Cardiac septum (tissue), 1 donor: ENCODE results near the gene NPIPA5. TPM values are rescaled to one million over a fixed set of nuclear protein-coding genes. Genes with fewer than 3 reads are reported as not detected.
"Not testable (repeated sequence)": the region's sequence is repeated elsewhere in the genome, so short reads cannot be mapped to it uniquely, and the experiment has no call there.

ENCODE experiments used
- DNase-seq: peaks from one replicate; pipeline ENCODE4 v3.0.0-alpha.2; 2020; ENCODE audit warnings: low spot score
- intact Hi-C: fragments of 100-400 bp; cut with DNase I; formaldehyde crosslinking; loops from one replicate; pipeline ENCODE4 v1.14.0; 2022
- long read RNA-seq: library from polyadenylated mRNA; unstranded; transcript quantifications from one replicate; pipeline ENCODE4 v2.0.0, GENCODE V29; 2021
- total RNA-seq: library from RNA; stranded (reverse); fragmentation: NEBNext Ultra II Directional; extraction: Animal tissue kit (Norgen Biotek cat#: 25700); gene quantifications from one replicate; pipeline ENCODE4 v1.2.1, GENCODE V29; 2021
- donor health status: DM: no; HTN: no; CAD: no.

Gene NPIPA5
- 6.7 TPM for total RNA-seq
- long read RNA-seq: 0 reads

DNA sequence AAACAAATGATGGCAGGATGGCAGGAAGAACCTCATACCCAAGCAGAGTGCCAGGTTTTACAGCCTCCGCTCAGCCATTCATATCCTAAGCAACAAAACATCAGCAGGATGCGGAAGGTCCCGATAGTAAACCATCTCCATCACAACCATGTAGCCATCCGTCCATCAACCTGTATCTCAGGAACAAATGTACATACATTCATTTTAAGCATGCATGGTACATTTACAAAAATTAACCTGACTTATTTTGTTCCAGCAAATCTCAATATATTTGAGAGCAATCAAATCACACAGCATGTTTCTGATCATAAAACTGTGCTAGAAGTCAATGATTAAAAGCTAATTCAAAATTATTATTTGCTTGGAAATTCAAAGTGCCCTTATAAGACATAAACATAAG, at the start of gene NPIPA5:
TSS of gene NPIPA5 (minus strand) at position 101 of the 400 bp plus-strand sequence. CDS start at position 101, 0 bp downstream.
- DNase-seq, intact Hi-C loops: not testable (repeated sequence)

DNA sequence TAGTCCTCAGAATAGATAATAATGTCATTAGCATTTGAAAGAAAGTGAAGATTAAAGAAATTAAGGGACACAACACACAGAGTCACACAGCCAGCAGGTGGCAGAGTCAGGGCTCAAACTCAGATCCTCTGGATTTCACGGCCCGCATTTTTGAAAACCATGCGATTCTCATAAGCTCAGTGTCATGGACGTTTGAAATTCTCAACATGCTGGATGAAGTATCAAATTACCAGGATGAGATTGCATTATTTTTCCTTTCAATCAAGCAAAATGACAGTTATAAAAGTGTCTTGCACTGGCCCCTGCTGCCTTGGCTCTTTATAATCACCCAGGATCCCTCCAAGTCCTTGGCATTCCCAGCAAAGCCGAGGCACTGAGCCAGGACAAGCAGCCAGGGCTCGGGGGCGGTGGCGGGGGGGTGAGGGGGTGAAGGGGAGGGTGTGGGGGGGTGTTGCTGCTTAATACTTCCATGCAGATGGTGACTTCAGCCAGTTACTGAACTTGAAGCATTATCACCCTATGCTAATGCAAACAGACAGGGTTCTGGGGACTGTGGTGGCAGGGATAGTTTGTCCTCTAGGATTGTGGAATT, 49.6 kb upstream of the NPIPA5 start:
- intact Hi-C loops: loop anchor here (2.0 to 10.0 kb wide), 3 partner anchors 123 to 277 kb away; partner anchors contain the start of gene MARF1
- DNase-seq: no peak

DNA sequence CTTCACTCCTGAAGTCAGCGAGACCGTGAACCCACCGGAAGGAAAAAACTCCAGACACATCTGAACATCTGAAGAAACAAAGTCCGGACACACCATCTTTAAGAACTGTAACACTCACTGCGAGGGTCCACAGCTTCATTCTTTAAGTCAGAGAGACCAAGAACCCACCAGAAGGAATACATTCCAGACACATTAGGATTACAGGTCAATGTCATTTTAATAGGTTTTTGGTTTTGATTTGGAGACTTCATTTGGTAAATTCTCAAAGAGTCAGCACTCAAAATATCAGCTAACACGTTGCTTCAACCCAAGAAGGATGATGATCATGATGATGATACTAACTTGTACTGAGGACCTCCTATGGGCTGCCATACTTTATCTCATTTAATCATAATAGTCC, 48.7 kb upstream of the NPIPA5 start:
- intact Hi-C loops: loop anchor here (2.0 to 10.0 kb wide), 3 partner anchors 124 to 278 kb away; partner anchors contain the start of gene MARF1
- DNase-seq: no peak

DNA sequence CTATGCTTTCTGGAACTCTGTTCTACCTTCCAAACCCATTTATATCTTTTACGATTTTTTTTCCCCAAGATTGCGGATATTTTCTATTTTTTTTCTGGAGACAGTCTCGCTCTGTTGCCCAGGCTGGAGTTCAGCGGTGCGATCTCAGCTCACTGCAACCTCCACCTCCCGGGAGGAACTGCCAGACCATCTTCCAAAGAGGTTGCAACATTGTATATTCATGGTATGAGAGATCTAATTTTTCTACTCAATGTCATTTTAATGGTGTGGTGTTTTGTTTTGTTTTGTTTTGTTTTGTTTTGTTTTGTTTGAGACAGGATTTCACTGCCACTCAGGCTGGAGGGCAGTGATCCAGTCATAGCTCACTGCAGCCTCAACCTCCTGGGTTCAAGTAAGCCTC, 47.8 kb upstream of the NPIPA5 start:
- no peak for DNase-seq
- intact Hi-C loops: loop anchor here (2.0 to 10.0 kb wide), 3 partner anchors 125 to 279 kb away; partner anchors contain the start of gene MARF1

DNA sequence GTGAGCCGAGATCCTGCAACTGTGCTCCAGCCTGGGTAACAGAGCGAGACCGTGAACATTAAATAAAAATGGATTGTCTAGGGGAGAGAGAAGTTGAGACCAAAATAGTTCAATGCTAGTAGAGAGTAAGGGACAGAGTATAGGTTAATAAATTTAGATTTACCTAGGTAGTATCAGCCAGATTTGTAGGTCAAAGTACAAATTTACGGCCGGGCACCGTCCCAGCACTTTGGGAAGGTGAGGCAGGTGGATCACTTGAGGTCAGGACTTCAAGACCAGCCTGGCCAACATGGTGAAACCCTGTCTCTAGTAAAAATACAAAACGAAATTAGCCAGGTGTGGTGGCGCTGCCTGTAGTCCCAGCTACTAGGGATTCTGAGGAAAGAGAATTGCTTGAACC, 44.1 kb upstream of the NPIPA5 start:
- intact Hi-C loops: loop anchor here (10.0 kb wide), 1 partner anchor 283 kb away; no protein-coding TSS in a partner anchor

DNA sequence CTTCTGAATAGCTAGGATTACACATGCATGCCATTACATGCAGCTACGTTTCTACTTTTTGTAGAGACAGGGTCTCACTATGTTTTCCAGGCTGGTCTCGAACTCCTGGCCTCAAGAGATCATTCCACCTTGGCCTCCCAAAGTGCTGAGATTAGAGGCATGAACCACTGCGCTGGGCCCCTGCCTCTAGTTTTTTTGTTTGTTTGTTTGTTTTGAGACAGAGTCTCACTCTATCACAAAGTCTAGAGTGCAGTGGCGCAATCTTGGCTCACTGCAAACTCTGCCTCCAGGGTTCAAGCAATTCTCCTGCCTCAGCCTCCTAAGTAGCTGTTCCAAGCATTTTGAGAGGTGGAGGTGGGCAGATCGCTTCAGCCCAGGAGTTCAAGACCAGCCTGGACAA, 43.6 kb upstream of the NPIPA5 start:
- DNase-seq: not testable (repeated sequence)

More for the DNA sequence above, 44.1 kb upstream of the NPIPA5 start:
- DNase-seq: no peak

DNA sequence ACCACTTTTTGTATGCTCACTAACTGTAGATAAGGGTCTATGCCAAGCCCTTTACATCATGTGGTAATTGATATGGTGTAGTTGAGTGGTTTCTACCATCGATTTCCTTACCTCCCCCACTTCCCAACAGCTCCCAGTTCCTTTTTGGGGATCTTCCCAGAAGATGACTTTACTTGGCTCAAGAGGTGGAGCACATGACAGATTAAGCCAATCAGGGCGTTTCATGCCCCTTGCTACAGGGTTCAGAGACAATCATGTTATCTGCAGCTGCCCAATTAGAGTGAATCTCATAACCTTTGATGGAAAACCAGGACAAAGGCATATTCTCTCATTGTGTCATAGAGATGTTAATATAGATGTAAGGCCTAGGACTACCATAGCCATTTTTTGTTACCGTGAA, 40.1 kb upstream of the NPIPA5 start:
- no peak for DNase-seq
- intact Hi-C loops: no loop called here

More for the DNA sequence above, 43.6 kb upstream of the NPIPA5 start:
- intact Hi-C loops: loop anchor here (10.0 kb wide), 1 partner anchor 283 kb away; no protein-coding TSS in a partner anchor

DNA sequence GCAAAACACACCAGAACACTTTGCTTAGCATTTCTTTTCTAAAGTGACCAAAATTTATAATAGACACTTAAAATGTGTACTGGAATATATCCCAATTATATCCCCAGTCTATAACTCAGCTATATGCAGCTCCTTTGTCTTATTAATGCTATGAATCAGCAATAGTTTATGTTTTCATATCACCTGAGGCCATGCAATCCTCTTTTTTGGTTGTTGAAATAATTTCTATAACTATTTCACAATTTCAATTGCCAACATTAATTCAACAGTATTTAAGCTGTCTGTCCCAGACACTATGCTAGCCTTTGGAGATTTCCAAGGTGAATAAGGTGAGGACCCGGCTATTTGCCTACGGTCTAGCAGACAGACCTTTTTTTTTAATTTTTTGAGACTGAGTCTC, 39.1 kb upstream of the NPIPA5 start:
- no peak for DNase-seq
- intact Hi-C loops: no loop called here

DNA sequence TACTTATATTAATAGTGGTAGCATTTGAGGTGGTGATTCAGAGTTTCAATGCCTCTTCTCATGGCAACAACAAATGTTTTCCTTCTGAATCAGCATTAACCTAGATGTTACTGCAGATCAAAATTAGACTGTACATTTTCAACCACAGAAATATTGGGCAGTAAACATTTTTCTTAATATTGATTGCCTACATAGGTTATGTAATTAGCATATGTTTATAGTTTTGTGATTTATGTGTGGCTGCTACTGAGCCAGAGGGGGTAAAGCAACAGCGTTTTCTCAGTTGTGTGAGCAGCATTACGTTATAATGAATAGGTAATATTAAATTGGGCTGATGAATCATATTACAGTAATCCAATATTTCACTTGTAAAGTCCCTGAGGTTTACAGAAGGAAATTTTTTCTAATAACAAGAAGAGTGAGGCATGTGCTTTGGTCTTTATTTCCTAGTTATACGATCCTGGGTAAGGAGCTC, 37.5 kb upstream of the NPIPA5 start:
- no peak for DNase-seq
- intact Hi-C loops: no loop called here

DNA sequence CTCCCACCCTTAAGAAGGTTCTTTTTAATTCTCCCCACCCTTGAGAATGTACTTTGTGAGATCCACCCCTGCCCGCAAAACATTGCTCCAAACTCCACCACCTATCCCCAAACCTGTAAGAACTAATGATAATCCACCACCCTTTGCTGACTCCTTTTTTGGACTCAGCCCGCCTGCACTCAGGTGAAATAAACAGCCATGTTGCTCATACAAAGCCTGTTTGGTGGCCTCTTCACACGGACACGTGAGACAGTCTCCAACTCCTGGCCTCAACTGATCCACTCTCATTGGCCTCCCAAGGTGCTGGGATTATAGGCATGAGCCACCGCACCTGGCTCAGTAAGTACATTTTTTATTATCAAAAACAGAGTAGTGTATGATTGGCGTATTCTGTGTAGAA, 31.4 kb upstream of the NPIPA5 start:
- intact Hi-C loops, DNase-seq: not testable (repeated sequence)

DNA sequence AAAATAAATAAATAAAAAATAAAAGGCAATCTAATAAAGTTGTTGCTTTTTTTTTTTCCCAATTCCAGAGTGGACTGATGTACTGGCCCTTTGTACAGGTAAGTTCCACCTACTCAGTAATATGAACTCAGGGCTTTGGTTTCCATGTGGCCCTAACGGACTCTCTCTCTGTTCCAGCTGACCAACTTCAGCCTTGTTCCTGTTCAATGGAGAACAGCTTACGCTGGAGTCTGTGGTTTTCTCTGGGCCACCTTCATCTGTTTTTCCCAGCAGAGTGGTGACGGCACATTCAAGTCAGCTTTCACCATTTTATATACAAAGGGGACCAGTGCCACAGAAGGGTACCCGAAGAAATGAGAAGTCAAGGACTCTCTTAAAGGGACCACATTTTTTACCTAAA, 29.7 kb upstream of the NPIPA5 start:
- intact Hi-C loops, DNase-seq: not testable (repeated sequence)

DNA sequence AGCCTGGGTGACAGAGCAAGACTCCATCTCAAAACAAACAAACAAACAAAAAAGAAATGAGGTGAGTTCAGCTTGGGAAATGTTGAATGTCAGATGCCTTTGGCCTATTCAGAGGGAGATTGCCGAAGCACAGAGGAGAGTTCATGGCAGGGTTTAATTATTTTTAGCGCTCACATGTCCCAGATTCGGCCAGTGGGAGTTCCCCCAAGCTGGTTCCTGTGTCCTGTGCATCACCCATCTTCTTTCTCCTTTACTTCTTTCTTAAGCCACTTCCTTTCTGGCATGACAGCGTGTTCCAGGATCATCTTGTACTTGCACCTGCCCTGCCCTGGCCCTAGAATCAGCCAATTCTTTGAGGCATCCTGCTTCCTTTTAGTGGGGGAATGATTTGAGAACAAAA, 26.7 kb upstream of the NPIPA5 start:
- no peak for DNase-seq
- intact Hi-C loops: no loop called here

DNA sequence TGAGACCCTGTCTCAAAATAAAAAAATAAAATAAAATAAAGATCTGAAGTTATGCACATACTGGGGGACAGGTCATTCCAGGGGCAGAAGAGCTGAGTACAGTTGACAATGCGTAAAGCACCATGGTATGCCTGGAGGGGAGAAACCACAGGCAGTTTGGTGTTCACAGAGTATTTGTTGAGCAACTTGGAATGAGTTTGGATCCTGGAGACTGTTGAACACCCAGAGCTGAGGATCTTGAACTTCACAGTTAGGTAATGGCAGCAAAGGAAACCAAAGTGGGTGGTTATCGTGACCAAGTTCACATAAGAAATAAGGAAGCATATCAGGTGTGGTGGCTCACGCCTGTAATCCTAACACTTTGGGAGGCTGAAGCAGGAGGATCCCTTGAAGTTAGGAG, 26.0 kb upstream of the NPIPA5 start:
- intact Hi-C loops, DNase-seq: not testable (repeated sequence)

DNA sequence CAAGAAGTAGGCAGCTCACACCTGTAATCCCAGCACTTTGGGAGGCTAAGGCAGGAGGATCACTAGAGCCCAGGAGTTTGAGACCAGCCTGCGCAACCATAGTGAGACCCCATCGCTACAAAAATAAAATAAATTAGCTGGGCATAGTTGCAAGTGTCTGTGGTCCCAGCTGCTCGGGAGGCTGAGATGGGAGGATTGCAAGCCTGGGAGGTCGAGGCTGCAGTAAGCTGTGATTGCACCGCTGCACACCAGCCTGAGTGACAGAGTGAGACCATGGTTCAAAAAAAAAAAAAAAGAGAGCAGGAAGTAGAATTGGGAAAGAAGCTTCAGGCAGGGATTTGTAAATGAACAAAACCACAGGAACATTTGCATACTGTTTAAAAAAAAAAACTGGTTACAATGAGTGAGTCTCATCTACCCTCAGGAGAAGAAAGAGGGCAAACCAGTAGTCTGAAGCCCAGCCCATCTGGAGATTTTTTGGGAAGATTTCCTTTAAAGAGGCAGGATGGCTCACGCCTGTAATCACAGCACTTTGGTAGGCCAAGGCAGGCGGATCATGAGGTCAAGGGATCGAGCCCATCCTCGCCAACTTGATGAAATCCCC, 25.4 kb upstream of the NPIPA5 start:
- DNase-seq: no peak
- intact Hi-C loops: no loop called here

DNA sequence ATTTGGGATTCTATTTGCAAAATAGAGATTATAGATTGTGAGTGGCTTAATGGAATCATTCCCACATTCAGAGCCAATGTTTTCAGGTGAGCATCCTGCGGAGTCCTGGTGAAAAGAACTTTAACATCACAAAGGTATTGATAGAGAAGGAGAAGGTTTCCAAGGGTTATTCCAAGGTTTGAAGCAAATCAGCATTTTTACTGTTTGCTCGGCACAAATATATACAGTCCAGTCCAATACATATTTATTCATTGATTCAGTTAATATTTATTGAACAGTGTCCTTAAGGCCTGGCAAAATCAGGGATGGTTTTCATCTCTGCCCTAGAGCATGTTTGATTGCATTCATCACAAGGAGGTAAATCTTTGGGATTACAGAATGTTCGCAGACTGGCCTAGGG, 23.9 kb upstream of the NPIPA5 start:
- DNase-seq: no peak
- intact Hi-C loops: no loop called here

DNA sequence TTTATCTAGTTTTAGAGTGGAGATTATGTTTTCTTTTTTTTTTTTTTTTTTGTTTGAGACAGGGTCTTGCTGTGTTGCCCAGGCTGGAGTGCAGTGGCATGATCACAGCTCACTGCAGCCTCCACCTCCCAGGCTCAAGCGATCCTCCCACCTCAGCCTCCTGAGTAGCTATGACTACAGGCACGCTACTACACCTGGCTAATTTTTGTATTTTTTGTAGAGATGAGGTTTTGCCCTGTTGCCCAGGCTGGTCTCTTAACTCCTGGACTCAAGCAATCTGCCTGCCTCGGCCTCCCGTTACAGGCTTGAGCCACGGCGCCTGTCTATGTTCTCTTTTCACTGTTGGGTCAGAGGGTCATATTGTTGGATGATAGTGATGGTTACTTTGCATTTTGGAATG, 22.2 kb upstream of the NPIPA5 start:
- intact Hi-C loops, DNase-seq: not testable (repeated sequence)

DNA sequence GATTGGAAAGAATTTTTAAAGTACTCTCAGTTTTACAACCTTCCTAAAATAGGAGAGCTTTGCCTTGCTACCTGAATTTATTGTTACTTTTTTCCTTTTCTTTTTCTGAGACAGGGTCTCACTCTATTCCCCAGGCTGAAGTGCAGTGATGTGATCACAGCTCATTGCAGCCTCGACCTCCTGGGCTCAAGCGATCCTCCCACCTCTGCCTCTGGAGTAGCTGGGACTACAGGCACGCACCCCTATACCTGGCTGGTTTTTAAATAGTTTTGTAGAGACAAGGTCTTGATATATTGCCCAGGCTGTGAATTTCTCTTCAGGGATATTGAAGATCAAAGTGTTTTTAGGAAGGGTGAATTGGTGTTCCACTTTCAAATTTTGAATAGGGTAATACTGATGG, 21.2 kb upstream of the NPIPA5 start:
- intact Hi-C loops: no loop called here

DNA sequence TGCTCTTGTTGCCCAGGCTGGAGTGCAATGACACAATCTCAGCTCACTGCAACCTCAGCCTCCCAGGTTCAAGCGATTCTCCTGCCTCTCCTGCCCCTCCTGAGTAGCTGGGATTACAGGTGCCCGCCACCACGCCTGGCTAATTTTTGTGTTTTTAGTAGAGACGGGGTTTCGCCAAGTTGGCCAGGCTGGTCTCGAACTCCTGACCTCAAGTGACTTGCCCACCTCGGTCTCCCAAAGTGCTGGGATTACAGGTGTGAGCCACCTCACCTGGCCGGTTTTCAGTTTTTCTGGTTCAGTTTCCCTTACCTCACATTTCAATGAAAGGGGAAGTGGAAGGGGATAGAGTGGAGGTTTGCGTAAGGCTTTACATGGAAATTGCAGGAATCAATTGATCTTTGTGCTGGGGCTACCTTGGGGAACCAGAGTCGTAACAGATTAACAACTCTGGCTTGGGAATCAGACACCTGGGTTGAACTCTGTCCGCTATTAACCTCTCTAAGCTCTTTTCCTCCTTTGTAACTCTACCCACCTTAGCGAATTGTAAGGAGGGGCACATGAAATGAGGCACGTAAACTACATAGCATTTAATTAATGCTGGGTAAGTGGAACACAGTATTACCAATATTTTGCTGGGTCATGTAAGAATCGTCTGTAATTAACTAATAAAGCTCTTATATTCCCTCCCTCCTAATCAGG, 20.7 kb upstream of the NPIPA5 start:
- intact Hi-C loops: no loop called here
- DNase-seq: no peak

More for the DNA sequence above, 21.2 kb upstream of the NPIPA5 start:
- DNase-seq: no peak

DNA sequence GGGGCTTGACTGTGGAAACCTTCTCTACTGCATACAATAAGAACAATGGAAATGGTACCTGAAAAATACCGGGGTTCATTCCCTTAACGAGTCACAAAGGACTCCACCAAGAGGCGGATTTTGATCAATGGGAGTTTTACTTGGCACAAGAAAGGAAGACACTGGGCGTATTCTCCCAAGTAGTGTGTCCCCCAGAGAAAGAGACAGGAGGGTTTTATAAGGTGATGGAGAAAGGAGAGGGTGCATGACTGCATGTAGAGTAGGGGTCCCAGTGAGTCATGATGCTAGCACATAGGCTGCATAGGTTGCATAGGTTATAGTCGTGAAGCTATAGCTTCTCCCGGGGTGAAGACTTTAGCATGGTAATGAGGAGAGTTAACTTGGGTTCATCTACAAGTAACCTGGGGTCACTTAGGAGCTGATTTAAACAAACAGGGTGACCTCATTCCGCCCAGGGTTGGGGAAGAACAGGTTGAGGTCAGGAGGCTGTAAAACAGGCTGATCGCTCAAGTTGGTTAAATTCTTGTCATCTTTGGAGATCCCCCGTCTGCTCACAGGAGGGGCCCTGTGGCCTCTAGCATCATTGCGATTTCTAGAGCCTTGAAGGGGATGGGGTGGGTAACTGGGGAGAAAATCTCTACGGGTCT, 19.0 kb upstream of the NPIPA5 start:
- DNase-seq: no peak
- intact Hi-C loops: no loop called here

DNA sequence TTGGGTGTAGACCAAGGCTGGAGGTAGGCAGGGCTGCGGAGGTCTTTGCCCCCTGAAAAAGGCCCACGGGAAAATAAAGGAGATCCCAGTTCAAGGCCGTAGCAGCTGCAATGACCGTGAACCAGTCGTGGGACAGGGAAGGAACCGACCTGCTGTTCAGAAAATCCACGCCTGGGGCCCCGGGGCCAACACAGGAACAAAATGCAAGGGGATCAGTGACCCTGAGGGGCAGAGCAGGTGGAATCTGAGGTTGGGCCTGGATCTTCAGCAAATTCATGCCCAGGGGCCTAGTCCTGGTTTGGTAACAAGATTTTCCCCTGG, 18.4 kb upstream of the NPIPA5 start:
- intact Hi-C loops, DNase-seq: not testable (repeated sequence)
